Dendritic cell treated with granulocyte-macrophage colony-stimulating factor and Interleukin-4, amounts not matched to agents 40 ng/mL and 50 ng/mL, for 4 days (primary cell): Measurements from ENCODE around the gene ADAMTSL1.

Experiments
- H3K27ac Mint-ChIP-seq: one replicate; pipeline ENCODE4 v1.8.0; 2022; ENCODE audit warnings: mild to moderate bottlenecking, mixed read lengths
- H3K27me3 Mint-ChIP-seq: one replicate; pipeline ENCODE4 v1.8.0; 2022; ENCODE audit warnings: mild to moderate bottlenecking, mixed read lengths
- H3K36me3 Mint-ChIP-seq: one replicate; pipeline ENCODE4 v1.8.0; 2022; ENCODE audit warnings: low read depth, mixed read lengths
- H3K4me1 Mint-ChIP-seq: one replicate; pipeline ENCODE4 v1.8.0; 2022; ENCODE audit warnings: low read depth, mixed read lengths
- H3K4me3 Mint-ChIP-seq: one replicate; pipeline ENCODE4 v1.8.0; 2022; ENCODE audit warnings: mild to moderate bottlenecking, moderate library complexity, mixed read lengths
- H3K9me3 Mint-ChIP-seq: one replicate; pipeline ENCODE4 v1.8.0; 2022; ENCODE audit warnings: mixed read lengths
- intact Hi-C: fragments of 100-400 bp; cut with micrococcal nuclease; formaldehyde crosslinking; loops from one replicate; pipeline ENCODE4 v1.15.0; 2022

The ADAMTSL1 gene

DNA sequence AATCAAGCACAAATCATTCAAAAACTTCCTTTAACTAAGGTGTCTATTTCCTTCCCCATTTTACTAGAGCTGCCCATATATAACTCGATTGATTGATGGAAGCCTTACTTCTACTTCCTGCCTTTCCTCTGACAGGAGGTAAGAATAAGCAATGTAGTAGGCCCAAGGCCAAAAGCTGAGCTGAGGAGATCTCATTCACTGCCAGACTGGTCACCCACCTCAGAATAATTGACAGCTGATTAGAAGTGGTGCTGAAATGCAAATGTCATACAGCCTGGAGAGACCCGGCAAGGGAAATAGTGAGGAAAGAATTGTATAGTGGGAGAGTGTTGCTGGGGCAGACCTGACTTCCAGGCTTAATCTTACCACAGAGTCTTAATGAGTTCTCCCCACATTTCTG is 319.2 kb downstream of the ADAMTSL1 start:
- Mint-ChIP-seq H3K9me3 (no peaks in the 10 kb centered on the region), H3K27ac (no peak overlapping the region), H3K4me3 (no peak overlapping the region), H3K4me1 (no peaks in the 10 kb centered on the region), H3K27me3 (no peaks in the 10 kb centered on the region), H3K36me3 (no peaks in the 10 kb centered on the region)
- intact Hi-C loops = no loop called here

GRCh38 chr9:18795947-18796671 is 322.2 kb downstream of the ADAMTSL1 start:
- H3K27ac Mint-ChIP-seq = no peak overlapping the region

DNA sequence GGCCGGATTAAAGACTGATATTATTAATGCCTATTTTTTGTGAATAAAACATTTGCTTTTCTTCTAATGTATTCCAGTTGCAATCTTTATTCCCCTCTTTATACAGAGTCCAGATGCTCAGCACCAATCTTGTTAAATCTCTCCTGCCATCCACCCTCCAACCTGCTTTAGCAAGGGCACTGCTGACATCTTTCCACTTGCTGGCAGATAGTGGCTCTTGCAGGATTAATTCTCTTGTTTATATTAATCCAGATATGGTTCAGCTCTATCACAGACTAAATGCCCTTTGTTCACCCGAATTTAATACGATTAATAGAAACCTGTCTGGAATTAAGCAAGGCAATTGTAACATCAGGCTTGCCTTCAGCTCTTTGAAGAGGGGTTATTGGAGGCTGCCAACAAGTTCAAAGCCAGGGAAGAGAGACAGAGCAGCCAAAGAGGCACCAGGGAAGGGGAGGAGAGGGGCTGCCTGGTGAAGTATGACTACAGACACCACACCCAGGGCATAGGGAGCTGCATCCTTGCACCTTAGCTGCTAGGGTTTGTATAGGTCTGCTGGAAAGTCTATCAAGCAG is 322.8 kb downstream of the ADAMTSL1 start:
- no peak overlapping the region for H3K4me3 Mint-ChIP-seq
- H3K36me3 Mint-ChIP-seq = no peaks in the 10 kb centered on the region
- H3K4me1 Mint-ChIP-seq = no peaks in the 10 kb centered on the region
- intact Hi-C loops = no loop called here
- H3K27me3 Mint-ChIP-seq = no peaks in the 10 kb centered on the region
- H3K27ac Mint-ChIP-seq = no peak overlapping the region
- H3K9me3 Mint-ChIP-seq = no peaks in the 10 kb centered on the region

More at GRCh38 chr9:18795947-18796671, 322.2 kb downstream of the ADAMTSL1 start:
- Mint-ChIP-seq H3K4me3 (no peak overlapping the region), H3K27me3 (no peaks in the 10 kb centered on the region), H3K9me3 (no peaks in the 10 kb centered on the region), H3K36me3 (no peaks in the 10 kb centered on the region), H3K4me1 (no peaks in the 10 kb centered on the region)
- intact Hi-C loops = no loop called here

DNA sequence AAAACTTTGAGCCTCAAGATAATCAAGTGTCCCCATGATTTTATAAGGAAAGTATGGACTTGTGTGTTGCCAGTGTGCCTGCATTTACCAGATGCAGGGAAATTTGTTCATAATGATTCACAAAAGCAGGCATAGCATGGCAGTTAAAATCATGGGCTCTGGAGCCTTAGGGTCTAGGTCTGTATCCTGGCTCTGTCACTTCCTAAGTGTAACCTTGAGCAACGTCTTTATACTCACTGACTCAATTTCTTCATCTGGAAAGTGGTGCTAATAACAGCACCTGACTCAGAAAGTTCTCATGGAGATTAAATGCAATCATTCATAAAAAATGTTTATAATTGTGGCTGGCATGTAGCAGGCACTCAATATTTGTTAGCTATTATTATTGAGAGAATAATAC is 324.2 kb downstream of the ADAMTSL1 start:
- no peaks in the 10 kb centered on the region for H3K27me3 Mint-ChIP-seq
- H3K4me3 Mint-ChIP-seq = no peak overlapping the region
- no peaks in the 10 kb centered on the region for H3K36me3 Mint-ChIP-seq
- no peaks in the 10 kb centered on the region for H3K4me1 Mint-ChIP-seq
- no peaks in the 10 kb centered on the region for H3K9me3 Mint-ChIP-seq
- H3K27ac Mint-ChIP-seq = no peak overlapping the region
- intact Hi-C loops = no loop called here

GRCh38 chr9:18798508-18799290 is 324.7 kb downstream of the ADAMTSL1 start:
- Mint-ChIP-seq H3K4me1 (no peaks in the 10 kb centered on the region), H3K27me3 (no peaks in the 10 kb centered on the region), H3K9me3 (no peaks in the 10 kb centered on the region), H3K4me3 (no peak overlapping the region), H3K27ac (no peak overlapping the region), H3K36me3 (no peaks in the 10 kb centered on the region)
- intact Hi-C loops = no loop called here

DNA sequence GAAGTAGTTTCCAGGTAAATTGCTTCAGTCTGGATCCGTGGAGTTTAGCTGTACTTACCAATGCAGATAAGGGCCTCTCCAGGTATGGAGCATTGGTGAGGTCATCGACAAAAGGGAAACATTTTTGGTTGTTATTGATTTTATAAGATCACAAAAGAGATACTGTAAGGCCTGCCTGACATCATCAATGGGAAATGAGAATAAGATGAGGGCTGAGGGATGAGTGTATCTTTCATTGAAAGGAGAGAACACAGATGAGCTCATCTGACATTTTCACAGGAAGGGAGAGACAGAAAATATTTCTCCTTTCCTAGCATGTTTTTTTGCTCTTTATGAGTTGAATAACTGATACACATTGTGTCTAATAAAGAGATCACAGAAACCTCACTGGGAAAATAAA is 325.5 kb downstream of the ADAMTSL1 start:
- H3K36me3 Mint-ChIP-seq = no peaks in the 10 kb centered on the region
- H3K27ac Mint-ChIP-seq = no peak overlapping the region
- H3K9me3 Mint-ChIP-seq = no peaks in the 10 kb centered on the region
- H3K4me1 Mint-ChIP-seq = no peaks in the 10 kb centered on the region
- H3K27me3 Mint-ChIP-seq = no peaks in the 10 kb centered on the region
- intact Hi-C loops = no loop called here
- H3K4me3 Mint-ChIP-seq = no peak overlapping the region

DNA sequence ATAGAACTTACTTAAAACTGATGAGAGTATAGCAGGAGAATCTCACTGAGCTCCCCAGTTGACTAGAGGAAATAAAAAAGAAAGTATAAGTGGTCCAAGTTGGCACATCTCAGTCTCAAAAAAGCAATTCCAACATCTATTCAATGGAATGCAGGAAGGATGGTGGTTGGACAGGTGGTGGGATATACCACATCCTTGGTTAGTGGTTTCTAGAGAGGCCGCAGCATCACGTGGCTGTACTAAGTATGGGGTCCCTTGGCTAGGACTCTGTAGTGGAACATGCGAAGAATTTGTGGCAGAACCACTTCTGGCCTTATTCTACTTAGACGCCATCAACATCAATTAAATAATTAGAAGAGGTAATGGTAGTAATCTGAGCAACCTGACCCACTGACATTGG is 326.6 kb downstream of the ADAMTSL1 start:
- Mint-ChIP-seq H3K36me3 (no peaks in the 10 kb centered on the region), H3K9me3 (no peaks in the 10 kb centered on the region)

DNA sequence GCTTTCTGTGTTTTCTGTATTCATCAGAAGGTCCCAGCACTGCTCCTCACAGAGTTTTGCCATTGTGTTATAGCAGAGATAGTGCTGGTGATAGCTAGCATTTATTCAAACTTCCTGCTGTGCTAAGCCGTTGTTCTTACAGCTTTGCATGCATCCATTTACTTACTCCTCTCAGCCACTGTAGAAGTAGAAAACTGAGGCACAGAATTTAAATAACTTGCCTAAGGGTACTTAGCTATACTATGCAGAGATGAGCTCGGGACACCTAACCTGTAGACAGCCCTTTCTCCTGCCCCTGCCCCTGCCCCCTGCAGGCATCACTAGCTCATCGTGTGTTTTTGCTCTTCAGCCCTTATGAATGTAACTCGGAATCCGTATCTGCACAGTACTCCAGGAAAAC is 331.4 kb downstream of the ADAMTSL1 start:
- Mint-ChIP-seq H3K27me3 (no peaks in the 10 kb centered on the region), H3K36me3 (no peaks in the 10 kb centered on the region), H3K4me3 (no peak overlapping the region), H3K9me3 (no peaks in the 10 kb centered on the region), H3K27ac (no peak overlapping the region), H3K4me1 (no peaks in the 10 kb centered on the region)
- intact Hi-C loops = no loop called here

More for the DNA sequence above, 326.6 kb downstream of the ADAMTSL1 start:
- Mint-ChIP-seq H3K27ac (no peak overlapping the region), H3K4me3 (no peak overlapping the region), H3K27me3 (no peaks in the 10 kb centered on the region), H3K4me1 (no peaks in the 10 kb centered on the region)
- intact Hi-C loops = no loop called here

GRCh38 chr9:18806232-18807080 is 332.5 kb downstream of the ADAMTSL1 start:
- H3K9me3 Mint-ChIP-seq = no peaks in the 10 kb centered on the region
- no peaks in the 10 kb centered on the region for H3K36me3 Mint-ChIP-seq
- no peak overlapping the region for H3K27ac Mint-ChIP-seq
- H3K4me3 Mint-ChIP-seq = no peak overlapping the region
- H3K4me1 Mint-ChIP-seq = no peaks in the 10 kb centered on the region
- H3K27me3 Mint-ChIP-seq = no peaks in the 10 kb centered on the region
- intact Hi-C loops = no loop called here

- H3K27me3 Mint-ChIP-seq = no peaks in the 10 kb centered on the region
- H3K36me3 Mint-ChIP-seq = no peaks in the 10 kb centered on the region
- intact Hi-C loops = no loop called here
- H3K4me3 Mint-ChIP-seq = no peak overlapping the region
- H3K4me1 Mint-ChIP-seq = no peaks in the 10 kb centered on the region
- no peak overlapping the region for H3K27ac Mint-ChIP-seq
- H3K9me3 Mint-ChIP-seq = no peaks in the 10 kb centered on the region
These were observed 336.6 kb downstream of the ADAMTSL1 start for GRCh38 chr9:18810581-18810980.

GRCh38 chr9:18811171-18811570 is 337.2 kb downstream of the ADAMTSL1 start:
- Mint-ChIP-seq H3K4me3 (no peak overlapping the region), H3K4me1 (no peaks in the 10 kb centered on the region), H3K27ac (no peak overlapping the region), H3K9me3 (no peaks in the 10 kb centered on the region), H3K27me3 (no peaks in the 10 kb centered on the region), H3K36me3 (no peaks in the 10 kb centered on the region)
- intact Hi-C loops = no loop called here

DNA sequence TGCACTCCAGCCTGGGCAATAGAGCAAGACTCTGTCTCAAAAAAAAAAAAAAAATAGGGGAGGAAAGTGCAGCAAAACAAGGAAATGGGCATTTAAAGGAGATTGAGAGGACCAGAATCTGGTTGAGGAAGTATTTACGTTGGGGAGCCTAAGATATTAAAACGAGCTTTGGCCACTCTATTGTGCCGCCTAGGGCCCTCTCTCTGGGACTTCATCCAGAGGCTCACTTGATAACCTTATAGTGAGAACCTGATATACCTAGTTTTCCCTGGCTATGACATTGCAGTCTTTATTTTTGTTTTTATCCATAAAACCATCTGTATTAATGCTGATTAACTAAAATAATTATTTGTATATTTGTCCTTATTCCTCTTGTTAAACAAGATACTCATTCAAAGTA is 345.5 kb downstream of the ADAMTSL1 start:
- H3K4me1 Mint-ChIP-seq = no peaks in the 10 kb centered on the region
- no peaks in the 10 kb centered on the region for H3K36me3 Mint-ChIP-seq
- intact Hi-C loops = no loop called here
- H3K27ac Mint-ChIP-seq = no peak overlapping the region
- no peaks in the 10 kb centered on the region for H3K9me3 Mint-ChIP-seq
- H3K27me3 Mint-ChIP-seq = no peaks in the 10 kb centered on the region
- no peak overlapping the region for H3K4me3 Mint-ChIP-seq

DNA sequence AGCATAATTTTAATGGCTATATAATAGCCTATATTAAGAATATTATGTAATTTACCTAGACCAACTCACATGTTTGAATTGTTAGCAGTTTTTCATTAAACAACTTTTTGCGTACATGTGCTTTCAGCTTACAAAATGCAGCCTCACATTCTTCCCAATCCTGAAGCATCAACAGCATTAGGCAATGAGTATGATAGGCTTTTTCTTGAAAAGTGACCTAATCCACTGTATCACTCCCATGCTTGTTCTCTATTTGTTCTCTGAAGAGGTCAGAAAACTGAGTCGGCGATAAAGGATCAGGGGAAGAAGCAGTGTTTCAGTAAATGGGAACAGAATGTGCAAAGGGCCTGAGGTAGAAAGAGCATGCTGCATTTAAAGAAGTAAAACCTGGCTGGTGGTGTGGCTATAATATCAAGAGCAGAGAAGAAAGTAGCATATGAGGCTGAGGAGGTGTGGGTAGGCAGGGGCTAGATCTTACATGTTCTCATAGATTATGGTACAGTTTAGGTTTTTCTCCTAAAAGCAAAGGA is 346.7 kb downstream of the ADAMTSL1 start:
- no peaks in the 10 kb centered on the region for H3K9me3 Mint-ChIP-seq
- no peak overlapping the region for H3K4me3 Mint-ChIP-seq
- H3K36me3 Mint-ChIP-seq = no peaks in the 10 kb centered on the region
- no peaks in the 10 kb centered on the region for H3K4me1 Mint-ChIP-seq
- no peaks in the 10 kb centered on the region for H3K27me3 Mint-ChIP-seq
- intact Hi-C loops = loop anchor here (10.0 kb wide), 1 partner anchor 56 kb away; no protein-coding TSS in a partner anchor
- H3K27ac Mint-ChIP-seq = no peak overlapping the region
